ENCODE results near the gene MAGEA2B. TPM values are rescaled to one million over a fixed set of nuclear protein-coding genes. Genes with fewer than 3 reads are reported as not detected.
A peak's percentile ranks its signal among the peaks of the same experiment; 100 is the strongest.
"Not testable (repeated sequence)": the region's sequence is repeated elsewhere in the genome, so short reads cannot be mapped to it uniquely, and the experiment has no call there.

The MAGEA2B gene
- total and polyA plus RNA-seq, 10 donors: not detected

- H3K4me1 ChIP-seq: no peaks in the 10 kb centered on the region
- WGBS, 5 donors: 80 to 91% (median 86%) methylated on average over 11 to 12 of the region's 12 CpGs; no CpG with 5 or more reads in 1 of the 5 donors
- no peaks in the 10 kb centered on the region for H3K36me3 ChIP-seq
- H3K9me3 ChIP-seq: no peaks in the 10 kb centered on the region
- H3K4me3 ChIP-seq: no peak overlapping the region
- H3K27me3 ChIP-seq (replicated peaks in 1 of 7): no peaks in the 10 kb centered on the region
- intact Hi-C loops (cut with DNase I; ENCODE audit: low total_unique reads): no loop called here
- TF ChIP-seq CTCF (IDR thresholded peaks at IDR 0.05 in 8 of 11, conservative IDR thresholded peaks at IDR 0.05 in 3 of 11) (no peak), POLR2AphosphoS5 (IDR thresholded peaks at IDR 0.05) (no peak), POLR2A (IDR thresholded peaks at IDR 0.05) (no peak)
- no peak overlapping the region for H3K27ac ChIP-seq
- peak; percentile 67 for DNase-seq
Measured at GRCh38 chrX:152735860-152736511, 21.6 kb downstream of the MAGEA2B start.

GRCh38 chrX:152736528-152736927, 22.1 kb downstream of the MAGEA2B start:
- intact Hi-C loops (cut with DNase I; ENCODE audit: low total_unique reads); H3K36me3 ChIP-seq; H3K4me3 ChIP-seq; H3K27ac ChIP-seq; H3K4me1 ChIP-seq; H3K27me3 ChIP-seq (replicated peaks in 1 of 7); H3K9me3 ChIP-seq: not testable (repeated sequence)
- DNase-seq: peak; percentile 47
- 76 to 89% (median 85%) methylated on average over 12 of the region's 12 CpGs; no CpG with 5 or more reads in 1 of the 5 donors for WGBS, 5 donors

GRCh38 chrX:152738560-152738959, 24.1 kb downstream of the MAGEA2B start:
- TF ChIP-seq POLR2A (IDR thresholded peaks at IDR 0.05): no peak
- no peak for TF ChIP-seq CTCF (IDR thresholded peaks at IDR 0.05 in 8 of 11, conservative IDR thresholded peaks at IDR 0.05 in 3 of 11)
- no peak for TF ChIP-seq POLR2AphosphoS5 (IDR thresholded peaks at IDR 0.05)
- WGBS, 5 donors: 77 to 96% (median 90%) methylated on average over 5 of the region's 5 CpGs
- DNase-seq: no peak
- Histone ChIP-seq H3K27me3 (replicated peaks in 1 of 7) (no peaks in the 10 kb centered on the region), H3K4me3 (no peak overlapping the region), H3K4me1 (no peaks in the 10 kb centered on the region), H3K36me3 (no peaks in the 10 kb centered on the region), H3K27ac (no peak overlapping the region), H3K9me3 (no peaks in the 10 kb centered on the region)
- intact Hi-C loops (cut with DNase I; ENCODE audit: low total_unique reads): no loop called here

- H3K9me3 ChIP-seq; H3K27ac ChIP-seq; intact Hi-C loops (cut with DNase I; ENCODE audit: low total_unique reads); H3K4me1 ChIP-seq; H3K27me3 ChIP-seq (replicated peaks in 1 of 7); DNase-seq; H3K36me3 ChIP-seq; H3K4me3 ChIP-seq: not testable (repeated sequence)
- WGBS, 5 donors: no CpG with 5 or more reads among the region's 35 CpGs
Measured at GRCh38 chrX:152753686-152754650, 39.5 kb downstream of the MAGEA2B start, which contains the start of gene MAGEA2. MAGEA2 (minus strand) TSS chrX:152753842; CDS start chrX:152751363, 2,479 bp downstream.

GRCh38 chrX:152754871-152755270, 40.4 kb downstream of the MAGEA2B start:
- WGBS, 5 donors: no CpG with 5 or more reads among the region's 5 CpGs
- H3K36me3 ChIP-seq; H3K27ac ChIP-seq; H3K9me3 ChIP-seq; intact Hi-C loops (cut with DNase I; ENCODE audit: low total_unique reads); H3K27me3 ChIP-seq (replicated peaks in 1 of 7); H3K4me1 ChIP-seq; DNase-seq; H3K4me3 ChIP-seq: not testable (repeated sequence)

GRCh38 chrX:152758918-152759317, 44.5 kb downstream of the MAGEA2B start, which contains the start of gene CSAG3:
CSAG3 (plus strand) TSS chrX:152759218.
- no CpG with 5 or more reads among the region's 2 CpGs for WGBS, 5 donors
- H3K4me1 ChIP-seq; H3K4me3 ChIP-seq; H3K36me3 ChIP-seq; H3K9me3 ChIP-seq; DNase-seq; H3K27me3 ChIP-seq (replicated peaks in 1 of 7); intact Hi-C loops (cut with DNase I; ENCODE audit: low total_unique reads); H3K27ac ChIP-seq: not testable (repeated sequence)

- intact Hi-C loops (cut with DNase I; ENCODE audit: low total_unique reads); H3K27ac ChIP-seq; H3K4me1 ChIP-seq; H3K27me3 ChIP-seq (replicated peaks in 1 of 7); H3K36me3 ChIP-seq; H3K9me3 ChIP-seq; DNase-seq; H3K4me3 ChIP-seq: not testable (repeated sequence)
- 70 to 90% (median 80%) methylated on average over 3 to 5 of the region's 7 CpGs; no CpG with 5 or more reads in 1 of the 5 donors for WGBS, 5 donors
Measured at GRCh38 chrX:152759544-152759943, 45.1 kb downstream of the MAGEA2B start.

GRCh38 chrX:152761582-152761981, 47.2 kb downstream of the MAGEA2B start:
- intact Hi-C loops (cut with DNase I; ENCODE audit: low total_unique reads); DNase-seq; H3K4me1 ChIP-seq; H3K9me3 ChIP-seq; H3K27me3 ChIP-seq (replicated peaks in 1 of 7); H3K4me3 ChIP-seq; H3K27ac ChIP-seq; H3K36me3 ChIP-seq: not testable (repeated sequence)
- 63 to 93% (median 90%) methylated on average over 2 to 4 of the region's 7 CpGs; no CpG with 5 or more reads in 2 of the 5 donors for WGBS, 5 donors
